Sigmoid colon (tissue), 4 donors: ENCODE measurements around the gene REEP5.

Experiments used
- POLR2A ChIP-seq, 2 donors: fragments of 450-650 bp; IDR thresholded peaks; one replicate each; pipeline ENCODE4 v1.6.1; 2016; ENCODE audit warnings: antibody characterized with exemption in 2 of 2, mild to moderate bottlenecking in 2 of 2, moderate library complexity in 2 of 2
- POLR2AphosphoS5 ChIP-seq, 4 donors: sonication (generic); formaldehyde crosslinking; IDR thresholded peaks; one replicate each; pipeline ENCODE4 v1.6.1; 2017; ENCODE audit warnings: antibody characterized with exemption in 4 of 4
- TF ChIP-seq, protein P1 (sequence below), 4 experiments: fragments of 450-650 bp in 3 of 4; fragments of 200-600 bp in 1 of 4; IDR thresholded peaks; one replicate each; pipeline ENCODE4 v1.5.1; 2016 to 2019; ENCODE audit warnings: antibody characterized with exemption in 4 of 4, mild to moderate bottlenecking in 3 of 4, moderate library complexity in 2 of 4

- TF ChIP-seq, protein P1, sequence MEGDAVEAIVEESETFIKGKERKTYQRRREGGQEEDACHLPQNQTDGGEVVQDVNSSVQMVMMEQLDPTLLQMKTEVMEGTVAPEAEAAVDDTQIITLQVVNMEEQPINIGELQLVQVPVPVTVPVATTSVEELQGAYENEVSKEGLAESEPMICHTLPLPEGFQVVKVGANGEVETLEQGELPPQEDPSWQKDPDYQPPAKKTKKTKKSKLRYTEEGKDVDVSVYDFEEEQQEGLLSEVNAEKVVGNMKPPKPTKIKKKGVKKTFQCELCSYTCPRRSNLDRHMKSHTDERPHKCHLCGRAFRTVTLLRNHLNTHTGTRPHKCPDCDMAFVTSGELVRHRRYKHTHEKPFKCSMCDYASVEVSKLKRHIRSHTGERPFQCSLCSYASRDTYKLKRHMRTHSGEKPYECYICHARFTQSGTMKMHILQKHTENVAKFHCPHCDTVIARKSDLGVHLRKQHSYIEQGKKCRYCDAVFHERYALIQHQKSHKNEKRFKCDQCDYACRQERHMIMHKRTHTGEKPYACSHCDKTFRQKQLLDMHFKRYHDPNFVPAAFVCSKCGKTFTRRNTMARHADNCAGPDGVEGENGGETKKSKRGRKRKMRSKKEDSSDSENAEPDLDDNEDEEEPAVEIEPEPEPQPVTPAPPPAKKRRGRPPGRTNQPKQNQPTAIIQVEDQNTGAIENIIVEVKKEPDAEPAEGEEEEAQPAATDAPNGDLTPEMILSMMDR (IDR thresholded peaks at IDR 0.05) = no peak
- TF ChIP-seq POLR2A (IDR thresholded peaks at IDR 0.05) (no peak), POLR2AphosphoS5 (IDR thresholded peaks at IDR 0.05) (no peak)
Measured at GRCh38 chr5:112883192-112883591, 38.8 kb downstream of the REEP5 start.
